SK-N-SH (cell line): ENCODE data around the gene SHPK. TPM values are rescaled to one million over a fixed set of nuclear protein-coding genes. Genes with fewer than 3 reads are reported as not detected.

Experiments used
- CTCF ChIA-PET: fragments of 300-600, 350-600 bp; formaldehyde crosslinking; extraction: SDS; loops from one replicate; lab custom pipeline; 2021; lab: Yijun Ruan, JAX
- POLR2A ChIA-PET: fragments of 350-600 bp; sonication (Branson Sonifier 250); formaldehyde crosslinking; extraction: SDS; loops from one replicate; lab custom pipeline; 2020; ENCODE audit warnings: antibody characterized with exemption, inconsistent platforms; lab: Yijun Ruan, JAX
- DNase-seq: peaks from one replicate; pipeline ENCODE4 v3.0.0; 2012
- H2AFZ ChIP-seq: fragments of 200-600 bp; sonication (generic); 2 replicates; pipeline ENCODE4 v1.8.1; 2016; ENCODE audit warnings: antibody characterized with exemption, mild to moderate bottlenecking, low read depth
- H3F3A ChIP-seq: fragments of 200-600 bp; sonication (generic); replicated peaks from 2 replicates; pipeline ENCODE3; 2016; ENCODE audit warnings: antibody characterized with exemption, mild to moderate bottlenecking; ENCODE audit not compliant: insufficient read depth
- H3K27ac ChIP-seq, 2 experiments: fragments of 200-500 bp in 1 of 2; fragments of 200-600 bp in 1 of 2; sonication (Bioruptor generic) in 1 of 2; sonication (generic), shearing (Covaris generic) in 1 of 2; 2 replicates each; pipeline versions ENCODE4 v1.5.1 to v1.6.1; 2014 to 2016; ENCODE audit warnings: low read depth in 2 of 2, inconsistent platforms in 1 of 2, low read length in 1 of 2, mild to moderate bottlenecking in 1 of 2, mixed read lengths in 1 of 2
- H3K27me3 ChIP-seq: fragments of 200-600 bp; sonication (generic), shearing (Covaris generic); 2 replicates; pipeline ENCODE4 v1.6.1; 2016; ENCODE audit warnings: mixed run types; ENCODE audit not compliant: insufficient read depth
- H3K36me3 ChIP-seq, 2 experiments: fragments of 200-500 bp in 1 of 2; fragments of 200-600 bp in 1 of 2; sonication (Bioruptor generic) in 1 of 2; sonication (generic) in 1 of 2; replicated peaks in 1 of 2; 2 replicates each; pipeline versions ENCODE3 to v1.5.1; 2014 to 2016; ENCODE audit warnings: low read length in 1 of 2, mild to moderate bottlenecking in 1 of 2; ENCODE audit not compliant: insufficient read depth in 2 of 2, control insufficient read depth in 1 of 2
- H3K4me1 ChIP-seq, 2 experiments: fragments of 200-500 bp in 1 of 2; fragments of 200-600 bp in 1 of 2; sonication (Bioruptor generic) in 1 of 2; sonication (generic), shearing (Covaris generic) in 1 of 2; 2 replicates each; pipeline versions ENCODE4 v1.5.1 to v1.6.1; 2014 to 2016; ENCODE audit warnings: low read depth in 1 of 2, low read length in 1 of 2, mixed run types in 1 of 2; ENCODE audit not compliant: insufficient read depth in 2 of 2, control insufficient read depth in 1 of 2
- H3K4me2 ChIP-seq: fragments of 200-600 bp; sonication (generic), shearing (Covaris generic); 2 replicates; pipeline ENCODE4 v1.6.1; 2017; ENCODE audit warnings: mixed run types
- H3K4me3 ChIP-seq, 2 experiments: fragments of 200-500 bp in 1 of 2; fragments of 200-600 bp in 1 of 2; sonication (Bioruptor generic) in 1 of 2; sonication (generic), shearing (Covaris generic) in 1 of 2; 2 replicates each; pipeline versions ENCODE4 v1.5.1 to v1.8.1; 2014 to 2016; ENCODE audit warnings: low read depth in 2 of 2, inconsistent platforms in 1 of 2, low read length in 1 of 2, mild to moderate bottlenecking in 1 of 2, mixed read lengths in 1 of 2, moderate library complexity in 1 of 2
- H3K79me2 ChIP-seq: fragments of 200-600 bp; sonication (generic); 2 replicates; pipeline ENCODE4 v1.8.1; 2017; ENCODE audit warnings: mild to moderate bottlenecking; ENCODE audit not compliant: insufficient read depth
- H3K9ac ChIP-seq: fragments of 200-600 bp; sonication (generic); 2 replicates; pipeline ENCODE4 v1.6.1; 2017; ENCODE audit warnings: mixed run types
- H3K9me2 ChIP-seq: fragments of 200-600 bp; sonication (generic); 2 replicates; pipeline ENCODE4 v1.6.1; 2017; ENCODE audit warnings: mixed run types
- H3K9me3 ChIP-seq: fragments of 200-600 bp; sonication (generic); 2 replicates; pipeline ENCODE4 v1.6.1; 2017; ENCODE audit warnings: mixed run types, mild to moderate bottlenecking, moderate library complexity
- H4K20me1 ChIP-seq: fragments of 200-600 bp; sonication (generic); 2 replicates; pipeline ENCODE4 v1.6.1; 2017; ENCODE audit warnings: mild to moderate bottlenecking, mixed run types; ENCODE audit not compliant: insufficient read depth
- FOSL2 ChIP-seq: IDR thresholded peaks from 2 replicates; pipeline ENCODE4 v1.4.0; 2012; ENCODE audit warnings: low read depth, mild to moderate bottlenecking, moderate library complexity, borderline replicate concordance
- FOXJ3 ChIP-seq: sonication (generic); formaldehyde crosslinking; IDR thresholded peaks from 2 replicates; pipeline ENCODE4 v1.5.1; 2020; ENCODE audit warnings: mild to moderate bottlenecking, missing genetic modification reagents
- FOXM1 ChIP-seq: IDR thresholded peaks from 2 replicates; pipeline ENCODE4 v1.4.0; 2012; ENCODE audit warnings: low read depth, mild to moderate bottlenecking
- GATA2 ChIP-seq: sonication (generic); formaldehyde crosslinking; IDR thresholded peaks from 2 replicates; pipeline ENCODE4 v1.5.0; 2020; ENCODE audit warnings: mild to moderate bottlenecking, missing genetic modification reagents
- IRF3 ChIP-seq: fragments of 150-350 bp; IDR thresholded peaks from 2 replicates; pipeline ENCODE4 v1.6.1; 2016; ENCODE audit warnings: mild to moderate bottlenecking, low read depth, low read length
- JUND ChIP-seq: IDR thresholded peaks from 2 replicates; pipeline ENCODE4 v1.4.0; 2012
- MEF2A ChIP-seq: IDR thresholded peaks from 2 replicates; pipeline ENCODE4 v1.4.0; 2012; ENCODE audit warnings: low read depth, borderline replicate concordance
- MXI1 ChIP-seq: IDR thresholded peaks from 2 replicates; pipeline ENCODE4 v1.6.1; 2012; ENCODE audit warnings: mild to moderate bottlenecking, low read depth, low read length, improper control_type of control experiment
- PBX3 ChIP-seq: IDR thresholded peaks from 2 replicates; pipeline ENCODE4; 2012
- POLR2AphosphoS5 ChIP-seq: IDR thresholded peaks from 2 replicates; pipeline ENCODE4 v1.6.1; 2012; ENCODE audit warnings: low read depth, low read length
- RCOR1 ChIP-seq: fragments of 150-350 bp; IDR thresholded peaks from 2 replicates; pipeline ENCODE4 v1.6.1; 2017; ENCODE audit warnings: antibody characterized with exemption, low read length
- RXRA ChIP-seq: IDR thresholded peaks from 2 replicates; pipeline ENCODE4 v1.4.0; 2012; ENCODE audit warnings: low read depth, mild to moderate bottlenecking, borderline replicate concordance
- SIN3A ChIP-seq: IDR thresholded peaks from 2 replicates; pipeline ENCODE4 v1.6.1; 2012; ENCODE audit warnings: low read depth, mild to moderate bottlenecking, low read length, moderate library complexity, borderline replicate concordance
- SMC3 ChIP-seq: IDR thresholded peaks from 2 replicates; pipeline ENCODE4 v1.6.1; 2012; ENCODE audit warnings: low read depth, low read length, improper control_type of control experiment
- TCF12 ChIP-seq: IDR thresholded peaks from 2 replicates; pipeline ENCODE4 v1.4.0; 2012
- WGBS: methylation state at CpG from one replicate; pipeline ENCODE4 v1.1.6; 2017; ENCODE audit warnings: low lambda C conversion rate; 5-methylcytosine and 5-hydroxymethylcytosine counted together
- polyA plus RNA-seq, 3 experiments: library from polyadenylated mRNA; depleted of rRNA; stranded (reverse); fragments of >200 nt; gene quantifications; 2 replicates each; pipeline ENCODE4 v1.2.3, GENCODE V29; 2012

The SHPK gene
- polyA plus RNA-seq, 1 of the 3 experiments (the other 2 are of a cell fraction): 9.0 TPM

- 94% methylated on average over 6 of the region's 6 CpGs for WGBS
- CTCF ChIA-PET: no interaction called here
- POLR2A ChIA-PET: no interaction called here
- H3K4me1 ChIP-seq: no peaks in the 10 kb centered on the region
- no peaks in the 10 kb centered on the region for H3K27me3 ChIP-seq
- H3K27ac ChIP-seq: no peak overlapping the region
- no peaks in the 10 kb centered on the region for H3K79me2 ChIP-seq
- no peaks in the 10 kb centered on the region for H3K9me2 ChIP-seq
- no peaks in the 10 kb centered on the region for H3F3A ChIP-seq
- TF ChIP-seq MEF2A (no peak), TCF12 (no peak), MXI1 (no peak), FOXJ3 (CRISPR knock-in tag) (no peak), FOSL2 (no peak), RCOR1 (no peak), IRF3 (no peak), FOXM1 (no peak)
- no peak for DNase-seq
- H3K4me3 ChIP-seq: no peak overlapping the region
- no peak overlapping the region for H2AFZ ChIP-seq
- no peaks in the 10 kb centered on the region for H4K20me1 ChIP-seq
- peaks cover 24 to 28% of the 10 kb centered on the region in 2 experiments for H3K36me3 ChIP-seq
- H3K9ac ChIP-seq: no peak overlapping the region
- no peak overlapping the region for H3K4me2 ChIP-seq
- no peaks in the 10 kb centered on the region for H3K9me3 ChIP-seq
Observed at GRCh38 chr17:3613124-3613523, 22.9 kb downstream of the SHPK start.

- no peaks in the 10 kb centered on the region for H4K20me1 ChIP-seq
- H3K4me2 ChIP-seq: no peak overlapping the region
- WGBS: 92% methylated on average over 14 of the region's 14 CpGs
- H3K9me2 ChIP-seq: no peaks in the 10 kb centered on the region
- ChIA-PET POLR2A (no interaction called here), CTCF (interaction anchor here (1.2 kb wide), 1 partner anchor 8 kb away, joined by 5 read pairs; no protein-coding TSS in a partner anchor)
- no peak overlapping the region for H3K9ac ChIP-seq
- no peaks in the 10 kb centered on the region for H3K9me3 ChIP-seq
- no peak for DNase-seq
- H3K27me3 ChIP-seq: no peaks in the 10 kb centered on the region
- H3K27ac ChIP-seq: no peak overlapping the region
- no peak overlapping the region for H2AFZ ChIP-seq
- peaks cover 6 to 25% of the 10 kb centered on the region in 2 experiments for H3K36me3 ChIP-seq
- H3K4me3 ChIP-seq: no peak overlapping the region
- H3K79me2 ChIP-seq: no peaks in the 10 kb centered on the region
- no peaks in the 10 kb centered on the region for H3K4me1 ChIP-seq
- no peaks in the 10 kb centered on the region for H3F3A ChIP-seq
- no peak for TF ChIP-seq POLR2AphosphoS5
- TF ChIP-seq PBX3: no peak
- TF ChIP-seq SMC3: no peak
- TF ChIP-seq, all 33 proteins: peak for 0
Observed at GRCh38 chr17:3610523-3610922, 25.5 kb downstream of the SHPK start.

GRCh38 chr17:3609689-3610088 is 26.4 kb downstream of the SHPK start:
- DNase-seq: no peak

More at GRCh38 chr17:3609689-3610088, 26.4 kb downstream of the SHPK start:
- Histone ChIP-seq H3K4me3 (no peak overlapping the region), H3K4me2 (no peak overlapping the region), H2AFZ (no peak overlapping the region), H3K9me2 (no peaks in the 10 kb centered on the region), H3K79me2 (no peaks in the 10 kb centered on the region), H3F3A (no peaks in the 10 kb centered on the region), H3K9ac (no peak overlapping the region), H3K27ac (no peak overlapping the region)
- CTCF ChIA-PET: interaction anchor here (0.7 to 1.2 kb wide), 2 partner anchors 9 to 73 kb away, joined by 3 to 5 read pairs; no protein-coding TSS in a partner anchor
- WGBS: 84% methylated on average over 8 of the region's 10 CpGs
- TF ChIP-seq RXRA (no peak), JUND (no peak), GATA2 (CRISPR knock-in tag) (no peak), SIN3A (no peak)
- TF ChIP-seq, all 33 proteins: peak for 0
- Histone ChIP-seq H3K36me3 (peaks cover 6 to 21% of the 10 kb centered on the region in 2 experiments), H3K27me3 (no peaks in the 10 kb centered on the region), H4K20me1 (no peaks in the 10 kb centered on the region), H3K4me1 (no peaks in the 10 kb centered on the region), H3K9me3 (no peaks in the 10 kb centered on the region)
- POLR2A ChIA-PET: no interaction called here
